ENCODE results near the gene HCFC2.

DNA sequence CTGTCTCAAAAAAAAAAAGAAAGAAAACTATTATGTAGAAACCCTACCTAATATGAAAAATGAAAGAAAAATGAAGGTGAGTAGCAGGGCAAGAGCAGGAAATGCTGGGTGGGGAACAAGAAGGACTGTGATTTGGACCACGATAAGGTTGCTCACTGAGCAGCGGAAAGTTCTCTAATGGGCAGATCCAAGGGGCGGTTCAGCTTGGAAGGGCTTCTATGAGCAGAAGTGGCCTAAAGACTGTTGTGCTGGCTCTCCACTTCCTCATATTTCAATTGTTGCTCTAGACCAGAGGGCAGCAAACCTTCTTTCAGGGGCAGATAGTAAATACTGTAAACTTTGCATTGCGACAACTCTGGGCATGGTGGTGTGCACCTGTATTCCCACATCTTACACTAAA is 90.0 kb downstream of the HCFC2 start:
- TF ChIP-seq, protein P1, sequence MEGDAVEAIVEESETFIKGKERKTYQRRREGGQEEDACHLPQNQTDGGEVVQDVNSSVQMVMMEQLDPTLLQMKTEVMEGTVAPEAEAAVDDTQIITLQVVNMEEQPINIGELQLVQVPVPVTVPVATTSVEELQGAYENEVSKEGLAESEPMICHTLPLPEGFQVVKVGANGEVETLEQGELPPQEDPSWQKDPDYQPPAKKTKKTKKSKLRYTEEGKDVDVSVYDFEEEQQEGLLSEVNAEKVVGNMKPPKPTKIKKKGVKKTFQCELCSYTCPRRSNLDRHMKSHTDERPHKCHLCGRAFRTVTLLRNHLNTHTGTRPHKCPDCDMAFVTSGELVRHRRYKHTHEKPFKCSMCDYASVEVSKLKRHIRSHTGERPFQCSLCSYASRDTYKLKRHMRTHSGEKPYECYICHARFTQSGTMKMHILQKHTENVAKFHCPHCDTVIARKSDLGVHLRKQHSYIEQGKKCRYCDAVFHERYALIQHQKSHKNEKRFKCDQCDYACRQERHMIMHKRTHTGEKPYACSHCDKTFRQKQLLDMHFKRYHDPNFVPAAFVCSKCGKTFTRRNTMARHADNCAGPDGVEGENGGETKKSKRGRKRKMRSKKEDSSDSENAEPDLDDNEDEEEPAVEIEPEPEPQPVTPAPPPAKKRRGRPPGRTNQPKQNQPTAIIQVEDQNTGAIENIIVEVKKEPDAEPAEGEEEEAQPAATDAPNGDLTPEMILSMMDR (conservative IDR thresholded peaks at IDR 0.05; ENCODE audit: low read depth, low read length) = no peak
- TF ChIP-seq POLR2A (IDR thresholded peaks at IDR 0.05; ENCODE audit: low read depth, low read length) (no peak), CHD1 (IDR thresholded peaks at IDR 0.05; ENCODE audit: low read depth, low read length) (no peak), RCOR1 (IDR thresholded peaks at IDR 0.05; ENCODE audit: insufficient replicate concordance, low read length) (no peak)

All from IMR-90 (cell line).